Endometrial microvascular endothelial cells (primary cell): ENCODE results near the gene ZBTB25. TPM values are rescaled to one million over a fixed set of nuclear protein-coding genes. Genes with fewer than 3 reads are reported as not detected.
"Not testable (repeated sequence)": the region's sequence is repeated elsewhere in the genome, so short reads cannot be mapped to it uniquely, and the experiment has no call there.

Experiments used
- in situ Hi-C: cut with HindIII; loops from 2 replicates; pipeline ENCODE4 v1.10.0; 2017; ENCODE audit warnings: low sequenced_read_pairs, low pct_unique_long_range_greater_than_20kb; ENCODE audit errors: inconsistent ontology term
- total RNA-seq: library from RNA; depleted of rRNA; stranded (reverse); fragments of >200 nt; gene quantifications from one replicate; pipeline ENCODE4 v1.2.3, GENCODE V29; 2015; ENCODE audit errors: inconsistent ontology term

Gene ZBTB25
- total RNA-seq, 1 donor from 2014 or later = 2.2 TPM

GRCh38 chr14:64518229-64518628 is 14.6 kb upstream of the ZBTB25 start:
- in situ Hi-C loops = no loop called here

- in situ Hi-C loops = not testable (repeated sequence)
Measured at GRCh38 chr14:64517667-64518066, 14.0 kb upstream of the ZBTB25 start.

GRCh38 chr14:64516969-64517368 is 13.3 kb upstream of the ZBTB25 start:
- in situ Hi-C loops = no loop called here

DNA sequence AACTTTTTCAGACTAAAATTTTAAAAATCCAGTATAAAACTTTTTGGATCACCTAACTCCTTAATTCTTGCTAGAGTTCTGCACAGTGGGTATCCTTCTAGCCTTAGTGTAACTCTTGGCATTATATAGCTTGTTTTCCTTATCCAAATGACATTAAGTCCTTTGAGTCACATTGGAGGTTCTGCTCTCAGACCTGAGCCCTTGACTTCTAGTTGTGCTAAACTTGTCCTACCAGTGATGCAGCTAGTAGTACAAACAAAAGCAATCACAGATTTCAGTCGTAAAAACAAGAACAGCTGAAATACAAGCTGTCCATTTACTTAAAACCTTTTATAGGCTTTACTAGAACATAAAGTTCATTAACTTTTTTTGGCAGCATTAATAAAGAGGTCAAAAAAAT is 11.4 kb upstream of the ZBTB25 start:
- in situ Hi-C loops = no loop called here

DNA sequence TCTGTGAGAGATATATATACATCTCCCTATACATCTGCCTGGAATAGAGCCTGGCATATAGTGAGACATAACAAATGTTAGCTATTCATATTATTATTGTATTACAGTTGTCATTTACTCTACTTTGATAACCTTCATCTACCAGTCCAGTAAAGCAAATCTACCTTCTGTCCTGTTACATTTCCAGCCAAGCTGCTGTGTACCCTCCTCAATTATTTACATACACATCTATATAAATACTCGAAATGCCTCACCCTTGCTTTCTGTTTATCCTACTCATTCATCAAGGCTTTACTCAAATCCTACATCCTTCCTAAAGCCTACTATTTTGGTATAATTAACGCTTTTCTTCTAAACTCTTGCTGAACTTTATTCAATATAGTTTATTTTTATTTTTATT is 9.6 kb upstream of the ZBTB25 start:
- in situ Hi-C loops = no loop called here

GRCh38 chr14:64510825-64511671 is 7.4 kb upstream of the ZBTB25 start:
- in situ Hi-C loops = no loop called here

DNA sequence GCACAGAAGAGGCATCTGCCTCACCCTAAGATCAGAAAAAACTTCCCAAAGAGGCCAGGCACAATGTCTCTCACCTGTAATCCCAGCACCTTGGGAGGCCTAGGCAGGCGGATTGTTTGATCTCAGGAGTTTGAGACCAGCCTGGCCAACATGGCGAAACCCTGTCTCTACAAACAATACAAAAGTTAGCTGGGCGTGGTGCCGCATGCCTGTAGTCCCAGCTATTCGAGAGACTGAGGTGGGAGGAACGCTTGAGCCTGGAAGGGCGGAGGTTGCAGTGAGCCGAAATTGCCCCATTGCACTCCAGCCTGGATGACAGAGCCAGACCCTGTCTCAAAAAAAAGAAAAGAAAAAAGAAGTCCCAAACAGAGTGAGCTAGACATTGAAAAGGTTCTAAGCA is 5.4 kb upstream of the ZBTB25 start:
- in situ Hi-C loops = no loop called here

GRCh38 chr14:64508215-64508776 is 4.7 kb upstream of the ZBTB25 start:
- in situ Hi-C loops = no loop called here

DNA sequence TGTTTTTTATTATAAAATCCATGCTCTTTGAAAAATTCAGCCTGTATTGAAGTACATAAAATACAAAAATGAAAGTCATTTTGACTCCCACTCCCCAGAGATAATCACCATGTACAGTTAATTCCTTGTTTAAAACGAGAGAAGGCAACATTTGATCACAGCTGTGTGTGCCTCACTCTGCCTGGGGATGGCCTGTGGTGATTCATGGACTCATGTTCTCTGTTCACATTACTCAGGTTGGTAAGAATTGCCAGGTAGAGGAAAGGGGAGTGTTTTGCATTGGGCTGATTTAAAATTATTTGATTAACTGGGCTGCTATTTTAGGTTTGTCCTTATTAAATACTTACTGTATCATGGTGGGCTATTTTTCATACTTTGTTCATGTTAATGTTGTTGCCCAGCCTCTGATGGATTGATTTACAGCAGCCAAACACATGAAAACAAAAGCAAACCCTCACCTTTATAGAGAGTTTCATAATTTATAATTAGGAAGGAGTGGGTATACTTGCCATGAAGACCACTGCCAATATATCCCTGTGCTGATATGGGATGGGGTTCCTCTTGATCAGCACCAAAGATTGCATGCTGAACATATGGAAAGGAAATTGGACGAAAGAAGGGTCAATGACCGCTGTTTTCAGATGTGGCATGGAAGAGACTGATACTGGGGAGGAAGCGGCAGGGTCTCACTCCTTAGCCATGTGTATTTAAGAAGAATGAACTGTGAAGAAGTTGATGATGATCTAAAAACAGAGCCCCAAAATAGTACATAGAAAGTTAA is 3.9 kb upstream of the ZBTB25 start:
- in situ Hi-C loops = no loop called here

- in situ Hi-C loops = no loop called here
Measured at GRCh38 chr14:64506721-64507120, 3.1 kb upstream of the ZBTB25 start.

- in situ Hi-C loops = no loop called here
Measured at GRCh38 chr14:64504897-64505794, 1.5 kb upstream of the ZBTB25 start.

- in situ Hi-C loops = no loop called here
Measured at GRCh38 chr14:64504310-64504896, 765 bp upstream of the ZBTB25 start, which contains the start of gene ZBTB1. ZBTB1 (plus strand) TSS chr14:64504770; CDS start chr14:64521505, 16,735 bp downstream.

- in situ Hi-C loops = no loop called here
Measured at GRCh38 chr14:64502887-64503433, 678 bp downstream of the ZBTB25 start.

DNA sequence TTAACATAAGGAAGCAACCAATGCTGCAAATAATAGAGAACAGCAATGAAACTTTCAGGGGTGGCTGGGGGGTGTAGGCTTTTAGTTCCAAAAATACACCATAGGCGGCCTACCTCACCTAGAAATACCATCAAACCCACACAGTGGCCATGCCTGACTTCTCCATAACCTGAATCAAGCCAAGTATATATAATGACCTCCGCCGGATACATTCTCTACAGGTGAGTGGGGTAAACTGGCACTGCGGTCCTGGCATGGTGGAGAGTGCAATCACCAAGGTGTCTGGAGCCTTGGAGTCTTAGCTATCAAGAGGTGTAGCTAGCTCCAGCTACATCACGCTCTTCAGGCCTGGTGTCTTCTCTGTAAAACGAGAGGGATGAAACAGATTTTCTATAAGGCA is 1.2 kb downstream of the ZBTB25 start:
- in situ Hi-C loops = no loop called here

DNA sequence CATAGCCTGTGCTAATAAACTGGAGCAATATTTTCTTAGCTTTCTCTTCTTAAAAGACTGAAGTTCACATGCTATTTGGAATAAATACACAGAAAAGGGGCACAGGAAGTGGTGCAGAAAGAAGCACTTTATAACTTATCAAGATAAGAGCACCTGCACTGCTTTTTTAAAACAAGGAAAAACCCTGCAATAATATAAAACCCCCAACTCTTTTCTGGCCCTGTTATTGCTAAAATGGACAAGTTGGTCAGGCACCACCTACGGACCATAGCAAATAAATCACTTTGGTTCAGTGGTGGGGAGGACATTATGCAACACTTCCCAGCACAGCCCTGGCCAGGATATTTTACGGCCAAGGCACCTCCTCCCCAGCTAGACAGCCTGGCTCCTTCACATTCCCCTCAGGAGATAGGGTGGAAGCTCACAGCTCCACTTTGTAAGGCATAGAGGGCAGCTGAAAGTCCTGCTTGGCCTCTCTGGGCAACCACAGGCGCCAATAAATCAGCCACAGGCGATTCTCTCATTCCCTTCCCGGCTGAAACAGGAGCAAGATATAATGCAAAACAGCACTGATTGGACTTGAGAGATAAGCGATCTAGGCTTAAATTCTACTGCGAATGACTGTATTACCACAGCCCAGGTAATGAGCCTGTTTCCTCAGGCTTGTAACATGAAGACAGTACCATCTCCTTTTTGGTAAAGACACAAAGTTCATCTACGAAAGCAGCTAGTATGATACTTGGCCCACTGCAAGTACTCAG is 2.0 kb downstream of the ZBTB25 start:
- in situ Hi-C loops = no loop called here

GRCh38 chr14:64500088-64500487 is 3.5 kb downstream of the ZBTB25 start:
- in situ Hi-C loops = no loop called here

- in situ Hi-C loops = no loop called here
Measured at GRCh38 chr14:64496764-64497163, 6.9 kb downstream of the ZBTB25 start.
